Cerebellar nuclear complex (tissue), 1 donor: ENCODE data around the gene OBSCN.

Experiments used
- DNase-seq, 2 experiments: peaks; one replicate each; lab custom pipeline; 2025; lab: John Stamatoyannopoulos, UW

Gene OBSCN

DNA sequence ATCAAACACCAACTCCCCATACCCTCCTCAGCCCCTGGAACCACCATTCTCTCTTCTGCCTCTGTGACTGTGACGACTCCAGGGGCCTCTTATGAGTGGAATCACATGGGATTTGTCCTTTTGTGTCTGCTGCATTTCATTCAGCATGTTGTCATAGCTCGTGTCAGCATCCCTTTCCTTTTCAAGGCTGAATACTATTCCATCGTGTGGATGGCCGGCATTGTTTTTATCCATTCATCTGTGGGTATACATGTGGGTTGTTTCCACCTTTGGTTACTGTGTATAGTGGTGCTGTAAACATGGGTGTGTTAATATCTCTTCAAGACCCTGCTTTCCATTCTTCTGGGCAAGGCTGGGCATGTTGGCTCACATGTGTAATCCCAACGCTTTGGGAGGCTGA, 17.1 kb upstream of the OBSCN start:
- no peak for DNase-seq

DNA sequence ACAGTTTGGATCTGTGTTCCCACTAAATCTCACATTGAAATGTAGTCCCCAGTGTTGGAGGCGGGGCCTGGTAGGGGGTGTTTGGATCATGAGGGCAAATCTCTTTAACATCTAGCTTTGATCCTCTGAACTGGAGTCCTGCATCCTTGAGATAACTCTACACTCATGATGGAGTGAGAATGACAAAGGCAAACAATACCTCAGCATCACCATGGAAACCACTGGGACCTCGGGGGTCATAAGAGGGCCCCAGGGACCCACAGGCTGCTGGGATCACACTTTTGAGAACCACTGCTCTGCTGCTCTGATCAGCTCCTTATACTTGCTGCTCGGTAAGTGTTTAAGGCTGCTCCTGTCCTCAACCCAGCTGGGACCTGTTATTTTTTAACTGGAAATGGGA, 13.4 kb upstream of the OBSCN start:
- DNase-seq: no peak

DNA sequence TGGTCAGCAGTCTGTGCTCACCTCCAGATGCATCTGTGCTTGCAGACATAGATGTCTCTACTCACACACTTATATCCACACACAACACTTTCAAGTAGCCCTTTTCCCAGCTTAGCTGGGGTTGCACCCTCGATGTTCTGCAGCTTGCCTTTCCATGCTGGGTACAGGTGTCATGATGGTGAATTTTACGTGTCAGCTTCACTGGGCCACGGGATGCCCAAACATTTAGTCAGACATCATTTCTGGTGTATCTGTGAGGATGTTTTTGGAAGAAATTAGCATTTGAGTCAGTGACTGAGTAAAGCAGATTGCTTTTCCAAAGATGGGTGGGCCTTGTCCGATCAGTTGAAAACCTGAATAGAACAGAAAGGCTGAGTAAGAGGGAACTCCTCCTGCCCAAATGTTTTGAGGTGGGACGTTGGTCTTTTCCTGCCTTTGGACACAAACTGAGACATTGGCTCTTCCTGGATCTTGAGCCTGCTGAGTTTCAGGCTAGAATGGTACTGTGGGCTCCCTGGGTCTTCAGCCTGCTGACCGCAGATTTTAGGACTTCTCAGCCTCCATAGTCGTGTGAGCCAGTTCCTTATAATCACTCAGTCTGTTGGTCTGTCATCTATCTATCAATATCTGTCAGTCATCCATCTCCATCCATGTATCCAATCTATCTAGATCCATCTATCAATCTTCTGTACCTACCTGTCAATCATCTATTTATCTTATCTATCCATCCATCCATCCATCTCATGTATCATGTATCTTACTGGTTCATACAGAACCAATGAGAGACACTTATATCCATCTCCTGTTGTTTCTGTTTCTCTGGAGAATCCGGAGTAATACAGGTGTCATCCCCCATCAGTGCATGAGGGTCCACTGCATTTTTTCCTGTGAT, 12.7 kb upstream of the OBSCN start:
- DNase-seq: no peak

DNA sequence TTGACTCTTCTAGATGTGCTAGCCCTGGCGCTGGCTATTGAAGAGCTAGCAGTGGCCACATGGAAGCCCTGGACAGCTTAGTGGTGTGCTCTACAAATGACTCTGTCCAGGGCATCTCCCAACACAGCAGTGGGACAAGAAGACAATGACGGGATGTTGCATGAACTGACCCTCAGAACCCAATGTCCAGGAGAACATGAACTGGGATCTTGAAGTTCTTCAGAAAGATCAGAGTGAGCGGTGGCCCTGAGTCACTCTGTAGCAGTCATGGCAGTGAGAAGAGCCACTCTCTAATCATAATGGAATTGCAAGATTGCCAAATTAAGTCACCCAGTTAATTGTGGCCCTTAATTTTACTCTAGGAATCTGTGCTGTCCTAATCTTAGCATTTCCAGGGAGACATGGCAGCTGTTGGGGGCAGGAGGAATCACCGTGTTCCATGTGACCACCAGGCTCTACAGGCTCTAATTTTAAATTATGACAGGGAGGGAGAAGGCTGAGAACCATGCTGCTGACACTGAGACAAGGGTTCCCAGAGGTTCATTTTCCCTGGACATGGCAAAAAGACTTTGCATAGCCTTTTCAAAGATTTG, 10.2 kb upstream of the OBSCN start:
- no peak for DNase-seq

DNA sequence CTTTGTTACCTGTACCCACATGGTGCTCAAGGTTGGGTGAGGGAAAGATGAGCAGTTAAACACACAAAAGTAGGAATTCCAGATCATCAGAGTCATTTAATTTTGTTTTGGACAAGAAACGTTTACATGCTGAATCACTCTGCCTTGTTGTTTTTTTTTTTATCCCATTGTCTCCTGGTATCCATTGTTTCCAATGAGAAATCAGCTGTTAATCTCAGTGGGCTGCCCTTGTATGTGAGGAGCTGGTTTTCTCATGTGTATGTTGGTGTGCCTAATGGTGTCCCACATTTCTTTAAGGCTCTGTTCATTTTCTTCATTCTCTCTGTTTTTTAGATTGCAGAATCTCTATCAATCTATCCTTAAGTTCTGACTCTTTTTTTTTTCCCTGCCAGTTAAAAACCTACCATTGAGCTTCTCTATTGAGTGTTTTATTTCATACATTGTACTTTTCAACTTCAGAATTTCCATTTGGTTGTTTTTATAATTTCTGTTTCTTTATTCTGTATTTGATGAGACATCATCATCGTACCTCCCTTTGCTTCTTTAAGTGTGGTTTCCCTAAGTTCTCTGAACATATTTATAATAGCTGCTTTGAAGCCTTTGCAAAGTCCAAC, 8.8 kb upstream of the OBSCN start:
- DNase-seq: no peak

DNA sequence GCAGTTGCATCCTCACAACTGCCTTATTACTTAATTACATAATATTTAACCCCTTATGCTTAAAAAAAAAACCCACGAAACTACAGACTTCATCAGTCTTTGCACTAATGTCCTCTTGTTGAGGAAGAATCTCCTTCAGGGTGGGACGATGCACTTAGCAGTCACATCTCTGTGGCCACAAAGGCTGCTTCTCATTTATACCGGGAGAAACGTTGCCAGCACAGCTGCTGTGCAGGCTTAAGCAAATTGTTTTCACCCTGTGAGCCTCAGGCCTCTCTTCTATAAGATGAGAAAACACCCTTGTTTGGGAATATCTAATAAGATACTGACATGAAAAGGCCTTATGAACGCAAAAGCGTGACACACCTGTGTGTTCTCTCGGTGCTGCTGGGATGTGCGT, 2.9 kb upstream of the OBSCN start:
- no peak for DNase-seq

DNA sequence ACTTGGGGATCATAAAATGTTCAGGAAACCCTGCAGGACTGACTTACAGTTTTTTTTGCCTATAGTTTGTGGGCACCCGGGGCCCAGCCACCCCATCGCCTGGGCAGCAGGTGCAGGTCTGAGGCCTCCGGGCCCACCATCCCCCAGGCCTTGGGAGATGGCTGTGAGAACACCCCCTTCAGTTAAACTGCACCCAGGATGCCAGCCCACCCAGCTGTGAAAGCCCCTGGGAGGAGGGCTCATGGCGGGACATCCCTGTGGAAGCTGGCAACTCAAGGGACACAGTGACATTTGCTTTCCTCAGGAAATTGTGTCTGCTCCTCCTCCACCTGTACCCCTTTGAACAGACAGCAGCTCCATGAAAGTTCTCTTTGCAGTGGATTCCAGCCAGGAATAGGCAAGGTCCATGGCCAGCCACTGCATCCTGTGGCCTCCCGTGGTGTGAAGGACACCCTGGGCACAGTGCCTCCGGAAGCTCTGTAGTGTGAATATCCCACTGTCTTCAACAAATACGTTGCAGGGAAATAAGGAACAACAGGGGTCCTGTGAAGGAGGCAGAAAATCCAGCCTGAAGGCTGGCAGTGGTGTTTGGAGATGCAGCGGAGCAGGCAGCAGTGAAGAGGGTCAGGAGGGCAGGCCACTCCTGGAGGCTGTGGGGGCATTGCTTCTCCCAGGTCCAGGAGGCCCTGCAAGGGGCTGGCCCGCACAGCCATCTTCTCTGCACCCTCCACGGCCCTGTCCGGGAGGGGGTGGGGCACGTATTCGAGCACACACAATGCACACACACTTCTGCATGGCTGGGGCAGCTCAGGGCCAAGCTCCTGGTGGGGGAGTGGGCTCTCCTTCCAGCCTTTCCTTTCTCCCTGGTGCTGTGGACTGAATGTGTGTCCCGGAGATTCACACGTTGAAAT, 2.1 kb upstream of the OBSCN start:
- DNase-seq: no peak

DNA sequence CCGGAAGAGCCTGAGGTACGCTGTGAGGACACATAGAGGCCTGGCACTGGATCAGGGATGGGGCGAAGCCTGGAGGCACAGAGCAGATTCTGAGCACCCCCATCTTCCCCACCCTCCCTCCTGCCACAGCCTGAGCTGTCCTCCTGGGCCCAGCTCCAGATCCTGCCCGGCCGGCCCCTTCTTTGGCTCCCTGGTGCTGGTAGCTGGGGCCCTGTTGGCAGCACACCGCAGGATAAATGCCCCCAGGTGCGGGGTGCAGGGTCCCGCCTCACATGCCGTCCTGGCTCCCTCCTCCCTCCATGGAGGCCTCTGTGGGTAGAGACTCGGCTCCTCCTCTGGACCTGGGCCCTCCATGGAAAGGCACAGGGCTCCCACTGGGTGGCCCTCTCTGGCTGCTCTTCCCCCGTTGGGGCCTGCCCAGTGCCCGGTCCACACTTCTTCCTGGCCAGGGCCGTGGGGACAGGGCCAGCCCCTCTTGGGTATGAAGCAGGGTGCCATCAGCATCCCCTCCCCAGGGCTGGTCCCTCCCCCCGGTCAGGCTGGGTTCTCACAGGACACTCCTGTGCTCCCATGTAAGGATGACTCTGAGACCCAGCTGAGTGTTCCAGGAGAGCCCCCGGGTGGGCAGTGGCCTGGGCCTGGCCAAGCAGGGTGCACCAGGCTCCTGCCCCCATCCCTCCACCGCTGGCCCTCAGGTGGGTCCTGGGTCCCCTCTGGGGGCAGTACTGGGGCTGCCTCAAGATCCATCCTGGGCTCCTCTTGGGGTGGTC, 1.1 kb upstream of the OBSCN start:
- DNase-seq: no peak

DNA sequence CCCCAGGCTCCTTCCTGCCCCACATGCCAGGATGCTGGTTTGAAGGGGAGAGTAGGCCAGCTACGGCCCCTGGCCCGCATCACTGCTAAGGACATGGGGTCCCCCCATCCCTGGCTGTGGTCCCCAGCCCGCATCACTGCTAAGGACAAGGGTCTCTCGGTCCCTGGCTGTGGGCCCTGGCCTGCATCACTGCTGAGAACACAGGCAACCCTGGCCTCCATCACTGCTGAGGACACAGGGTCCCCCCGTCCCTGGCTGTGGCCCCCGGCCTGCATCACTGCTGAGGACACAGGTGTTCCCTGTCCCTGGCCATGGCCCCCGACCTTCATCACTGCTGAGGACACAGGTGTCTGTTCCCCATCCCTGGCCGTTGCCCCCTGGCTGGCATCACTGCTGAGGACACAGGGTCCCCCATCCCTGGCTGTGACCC, 448 bp upstream of the OBSCN start:
- DNase-seq: no peak

DNA sequence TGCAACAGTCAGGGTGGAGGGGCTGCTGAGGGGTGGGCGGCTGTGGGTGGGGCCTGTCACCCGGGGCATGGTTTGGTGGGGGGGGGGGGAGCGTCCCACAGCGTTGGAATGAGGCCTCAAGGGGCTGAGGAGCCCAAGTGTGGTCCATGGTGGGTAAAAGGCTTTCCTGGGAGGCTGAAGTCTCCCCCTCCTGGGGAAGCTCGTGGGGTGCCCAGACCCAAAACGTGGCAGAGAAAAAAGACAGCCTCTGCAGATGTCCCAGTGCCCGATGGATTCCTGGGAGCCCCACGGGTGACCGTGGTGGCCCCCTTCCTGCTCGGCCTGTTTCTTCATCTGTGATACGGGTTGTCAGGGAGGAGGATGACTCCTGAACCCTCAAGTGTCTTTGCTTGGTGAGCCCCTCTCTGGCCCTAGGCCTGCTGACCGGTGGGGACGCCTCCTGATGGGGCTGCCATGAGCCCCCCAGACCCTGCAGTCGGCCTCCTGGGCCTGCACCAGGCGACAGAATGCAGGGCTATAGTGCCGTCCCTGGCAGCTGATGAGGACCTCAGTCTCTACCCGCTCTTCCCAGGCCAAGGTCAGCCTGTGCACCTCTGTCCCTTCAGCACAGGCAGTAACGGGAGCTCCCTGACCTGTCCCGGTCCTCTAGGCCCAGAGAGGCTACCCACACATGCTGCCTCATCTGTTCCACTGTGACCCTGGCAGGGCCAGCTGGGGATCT, 1.1 kb downstream of the OBSCN start:
- DNase-seq: no peak

DNA sequence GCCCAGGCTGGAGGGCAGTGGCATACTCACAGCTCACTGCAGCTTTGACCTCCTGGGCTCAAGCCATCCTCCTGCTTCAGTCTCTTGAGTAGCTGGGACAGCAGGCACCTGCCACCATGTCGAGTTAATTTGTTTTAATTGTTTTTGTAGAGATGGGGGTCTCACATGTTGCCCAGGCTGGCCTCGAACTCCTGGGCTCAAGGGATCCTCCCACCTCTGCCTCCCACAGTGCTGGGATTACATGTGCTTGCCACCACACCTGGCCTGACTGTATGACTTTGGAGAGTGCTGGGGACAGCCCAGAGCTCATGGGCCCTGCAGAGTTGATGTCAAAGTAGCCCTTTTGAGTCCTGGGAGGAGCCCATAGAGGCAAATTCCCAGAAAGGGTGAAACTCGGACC, 1.8 kb downstream of the OBSCN start:
- DNase-seq: no peak

DNA sequence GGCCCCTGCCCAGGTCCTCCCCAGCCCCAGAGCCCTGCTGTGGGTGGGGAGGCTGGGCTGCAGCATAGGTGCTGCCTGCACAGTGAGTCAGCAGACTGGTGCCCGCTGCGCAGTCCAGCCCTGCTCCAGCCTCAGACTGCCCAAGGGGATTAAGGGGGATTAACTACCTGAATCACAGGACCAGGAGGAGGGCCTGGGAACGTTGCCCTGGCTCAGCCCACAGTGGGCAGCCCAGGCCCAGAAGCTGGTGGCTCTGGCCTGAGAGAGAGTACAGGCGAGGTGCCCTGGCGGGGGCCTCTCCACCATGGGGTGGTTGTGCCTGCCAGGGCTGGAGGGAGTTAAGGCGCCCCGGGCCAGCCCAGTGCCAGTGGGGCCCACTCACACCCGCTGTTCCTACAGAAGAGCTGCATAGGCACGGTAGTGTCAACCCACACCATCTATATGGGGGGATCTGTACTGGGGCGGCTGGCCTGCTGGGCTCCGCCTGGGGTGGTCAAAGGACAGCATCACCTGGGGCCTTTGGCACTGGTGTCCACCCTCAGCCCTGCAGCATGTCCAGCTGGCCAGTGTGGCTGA, 2.3 kb downstream of the OBSCN start:
- no peak for DNase-seq

DNA sequence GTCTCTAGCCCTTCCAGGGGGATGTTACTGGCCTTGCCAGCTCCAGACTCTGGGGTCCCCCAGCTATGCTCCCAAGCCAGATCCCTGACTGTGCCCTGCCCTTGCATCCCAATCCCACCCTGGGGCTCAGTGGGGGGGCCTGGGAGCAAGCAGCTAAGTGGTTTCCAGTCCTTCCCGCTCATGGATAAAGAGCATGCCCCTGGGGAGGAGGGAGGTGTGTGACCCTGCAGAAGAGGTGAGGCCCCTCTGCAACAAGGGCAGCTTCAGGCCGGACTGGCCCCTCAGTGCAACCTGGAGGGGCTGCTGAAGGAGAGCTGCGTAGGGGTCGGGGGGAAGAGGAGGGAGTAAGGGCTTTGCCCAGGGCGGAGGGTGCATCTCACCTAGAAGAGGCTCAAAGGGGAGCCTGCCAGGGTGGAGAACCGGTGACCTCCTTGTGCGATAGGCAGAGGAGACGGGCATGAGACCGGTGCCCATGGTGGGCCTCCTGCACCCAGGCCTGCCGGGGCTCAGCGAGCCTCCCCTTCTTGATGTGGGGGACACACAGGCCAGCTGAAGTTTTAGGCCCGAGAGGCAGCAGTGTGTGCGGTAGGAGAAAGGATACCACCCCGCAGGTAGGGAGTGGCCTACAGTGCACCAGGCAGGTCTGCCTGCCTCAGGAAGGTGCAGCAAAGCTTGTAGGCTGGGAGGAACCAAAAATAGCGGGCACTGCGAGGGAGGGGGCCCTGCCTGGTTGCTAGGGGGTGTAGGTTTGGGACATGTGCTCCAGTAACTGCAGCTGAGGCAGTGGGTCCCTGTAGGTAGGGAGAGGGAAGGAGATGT, 3.1 kb downstream of the OBSCN start:
- no peak for DNase-seq

DNA sequence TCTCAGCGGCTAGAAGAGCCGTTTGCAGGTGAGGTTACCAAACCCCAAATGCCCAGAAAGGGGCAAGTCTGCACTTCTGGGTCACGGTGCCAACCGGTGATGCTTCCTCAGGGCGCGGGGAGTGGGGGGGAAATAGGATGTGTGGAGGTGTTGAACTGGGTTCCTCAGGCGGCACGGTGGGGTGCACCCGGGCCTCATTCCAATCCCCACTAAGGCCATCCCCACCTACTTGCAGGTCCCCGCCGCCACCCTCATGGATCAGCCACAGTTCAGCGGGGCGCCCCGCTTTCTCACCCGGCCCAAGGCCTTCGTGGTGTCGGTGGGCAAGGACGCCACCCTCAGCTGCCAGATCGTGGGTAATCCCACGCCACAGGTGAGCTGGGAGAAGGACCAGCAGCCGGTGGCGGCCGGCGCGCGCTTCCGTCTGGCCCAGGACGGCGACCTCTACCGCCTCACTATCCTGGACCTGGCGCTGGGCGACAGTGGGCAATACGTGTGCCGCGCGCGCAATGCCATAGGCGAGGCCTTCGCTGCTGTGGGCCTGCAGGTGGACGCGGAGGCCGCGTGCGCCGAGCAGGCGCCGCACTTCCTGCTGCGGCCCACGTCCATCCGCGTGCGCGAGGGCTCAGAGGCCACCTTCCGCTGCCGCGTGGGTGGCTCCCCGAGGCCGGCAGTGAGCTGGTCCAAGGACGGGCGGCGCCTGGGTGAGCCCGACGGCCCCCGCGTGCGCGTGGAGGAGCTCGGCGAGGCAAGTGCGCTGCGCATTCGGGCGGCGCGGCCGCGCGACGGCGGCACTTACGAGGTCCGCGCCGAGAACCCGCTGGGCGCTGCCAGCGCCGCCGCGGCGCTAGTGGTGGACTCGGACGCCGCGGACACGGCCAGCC, 3.9 kb downstream of the OBSCN start:
- DNase-seq: no peak

DNA sequence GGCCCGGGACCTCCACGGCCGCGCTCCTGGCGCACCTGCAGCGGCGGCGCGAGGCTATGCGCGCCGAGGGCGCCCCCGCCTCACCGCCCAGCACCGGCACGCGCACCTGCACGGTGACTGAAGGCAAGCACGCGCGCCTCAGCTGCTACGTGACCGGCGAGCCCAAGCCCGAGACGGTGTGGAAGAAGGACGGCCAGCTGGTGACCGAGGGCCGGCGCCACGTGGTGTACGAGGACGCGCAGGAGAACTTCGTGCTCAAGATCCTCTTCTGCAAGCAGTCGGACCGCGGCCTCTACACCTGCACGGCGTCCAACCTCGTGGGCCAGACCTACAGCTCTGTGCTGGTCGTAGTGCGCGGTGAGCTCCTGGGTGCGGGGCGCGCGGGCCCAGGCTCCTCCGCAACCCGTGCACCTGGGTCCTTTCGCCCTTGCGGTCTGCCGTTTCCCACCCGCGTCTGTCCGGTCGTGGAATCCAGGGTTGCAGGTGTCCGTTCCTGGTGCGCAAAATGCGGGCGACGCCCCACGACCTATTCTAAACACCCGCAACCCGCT, 4.6 kb downstream of the OBSCN start:
- no peak for DNase-seq

DNA sequence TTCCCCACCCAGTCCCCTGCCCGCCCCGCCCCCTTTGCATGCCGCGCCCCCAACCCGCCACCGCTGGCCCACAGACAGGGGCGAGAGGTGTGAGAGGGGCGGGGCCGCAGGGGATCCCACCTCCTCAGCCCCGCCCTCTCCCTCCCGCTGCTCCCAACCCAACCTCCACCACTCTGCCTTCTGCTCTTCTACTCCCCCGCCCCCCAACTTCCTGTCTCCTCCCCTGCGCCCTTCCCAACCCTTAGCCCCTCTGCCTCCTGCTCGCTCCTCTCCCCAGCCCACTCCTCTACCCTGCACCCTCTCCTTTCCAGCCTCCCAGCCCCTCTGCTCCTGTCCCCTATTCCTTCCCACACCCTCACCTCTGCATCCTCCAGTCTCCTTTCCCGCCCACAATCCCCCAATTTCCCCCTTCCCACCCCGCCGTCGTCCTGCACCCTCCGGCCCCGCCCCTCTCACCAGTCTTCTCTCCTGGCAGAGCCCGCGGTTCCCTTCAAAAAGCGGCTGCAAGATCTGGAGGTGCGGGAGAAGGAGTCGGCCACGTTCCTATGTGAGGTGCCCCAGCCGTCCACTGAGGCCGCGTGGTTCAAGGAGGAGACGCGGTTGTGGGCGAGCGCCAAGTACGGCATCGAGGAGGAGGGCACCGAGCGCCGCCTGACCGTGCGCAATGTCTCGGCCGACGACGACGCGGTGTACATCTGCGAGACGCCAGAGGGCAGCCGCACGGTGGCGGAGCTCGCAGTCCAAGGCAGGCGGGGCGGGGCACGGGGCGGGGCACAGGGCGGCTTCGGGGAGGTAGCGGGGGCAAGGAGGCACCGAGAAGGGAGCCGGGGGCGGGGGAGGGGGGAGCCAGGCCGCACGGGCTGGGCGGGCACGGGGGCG, 5.4 kb downstream of the OBSCN start:
- DNase-seq: peak in 1 of 2 experiments; percentile 55
